Stimulated activated CD8-positive, alpha-beta memory T cell treated with anti-CD3 and anti-CD28 coated beads, Interleukin-4, amount 100 ng/mL, for 48 hours (primary cell): ENCODE measurements around the gene CCNG2.

Experiments
- DNase-seq: peaks from one replicate; pipeline ENCODE4 v3.0.0-alpha.2; 2020

Gene CCNG2

GRCh38 chr4:77147079-77147782, 9.8 kb upstream of the CCNG2 start:
- DNase-seq = no peak

GRCh38 chr4:77148078-77148477, 8.9 kb upstream of the CCNG2 start:
- DNase-seq = no peak

GRCh38 chr4:77149789-77150188, 7.2 kb upstream of the CCNG2 start:
- DNase-seq = no peak

DNA sequence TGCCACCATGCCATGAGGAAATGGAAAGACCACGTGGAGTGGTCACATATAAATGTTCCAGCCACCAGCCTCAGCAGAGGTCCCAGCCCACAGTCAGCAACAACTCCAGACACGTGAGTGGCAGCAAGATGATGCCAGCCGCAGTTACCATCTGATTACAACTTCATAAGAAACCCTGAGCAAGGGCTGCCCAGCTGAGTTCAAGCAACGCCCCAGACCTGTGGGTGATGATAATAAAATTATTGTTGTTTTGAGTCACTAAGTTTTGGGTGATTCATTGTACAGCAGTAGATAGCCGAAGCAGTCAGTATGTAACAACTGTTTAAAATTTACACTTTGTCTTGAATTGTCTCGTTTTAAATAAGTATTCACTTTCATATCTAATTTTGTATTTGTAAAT, 5.8 kb upstream of the CCNG2 start:
- no peak for DNase-seq

- no peak for DNase-seq
These were observed 4.6 kb upstream of the CCNG2 start for GRCh38 chr4:77152421-77152820.

- DNase-seq = no peak
These were observed 4.0 kb upstream of the CCNG2 start for GRCh38 chr4:77153006-77153405.

- no peak for DNase-seq
These were observed 2.9 kb upstream of the CCNG2 start for GRCh38 chr4:77154065-77154464.

DNA sequence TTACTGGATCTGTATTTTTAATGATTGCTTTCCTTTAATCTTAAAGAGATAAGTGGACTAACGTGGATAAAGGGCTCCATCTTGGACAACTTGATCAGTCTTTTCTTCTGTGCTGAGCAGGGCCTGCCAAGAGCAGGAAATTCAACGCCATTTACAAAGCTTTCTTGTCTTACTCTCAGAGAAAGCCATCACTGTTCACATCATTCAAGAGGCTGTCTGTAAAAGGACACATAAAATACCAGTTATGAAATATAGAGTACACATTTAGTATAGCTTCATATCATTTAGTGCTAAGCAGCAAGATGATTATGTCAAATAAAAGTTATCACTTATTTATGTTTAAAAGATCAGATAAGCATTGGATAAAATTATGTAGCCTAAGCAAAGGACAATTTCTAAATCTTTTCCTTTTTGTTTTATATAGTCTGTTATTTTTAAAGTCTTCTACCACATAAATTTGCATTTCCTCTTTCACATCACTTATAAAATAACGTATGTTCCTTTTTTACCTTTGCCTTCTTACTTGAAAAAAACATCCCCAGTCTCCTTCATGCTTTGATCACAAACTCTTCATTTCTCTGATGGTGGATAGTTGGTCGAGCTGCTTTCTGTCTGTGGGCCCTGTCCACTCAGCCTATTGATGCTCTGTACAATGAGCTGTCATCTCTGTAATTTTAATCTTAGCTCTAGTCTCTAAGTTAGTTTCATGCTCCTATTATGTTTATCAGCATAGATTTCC, 2.1 kb upstream of the CCNG2 start:
- no peak for DNase-seq

DNA sequence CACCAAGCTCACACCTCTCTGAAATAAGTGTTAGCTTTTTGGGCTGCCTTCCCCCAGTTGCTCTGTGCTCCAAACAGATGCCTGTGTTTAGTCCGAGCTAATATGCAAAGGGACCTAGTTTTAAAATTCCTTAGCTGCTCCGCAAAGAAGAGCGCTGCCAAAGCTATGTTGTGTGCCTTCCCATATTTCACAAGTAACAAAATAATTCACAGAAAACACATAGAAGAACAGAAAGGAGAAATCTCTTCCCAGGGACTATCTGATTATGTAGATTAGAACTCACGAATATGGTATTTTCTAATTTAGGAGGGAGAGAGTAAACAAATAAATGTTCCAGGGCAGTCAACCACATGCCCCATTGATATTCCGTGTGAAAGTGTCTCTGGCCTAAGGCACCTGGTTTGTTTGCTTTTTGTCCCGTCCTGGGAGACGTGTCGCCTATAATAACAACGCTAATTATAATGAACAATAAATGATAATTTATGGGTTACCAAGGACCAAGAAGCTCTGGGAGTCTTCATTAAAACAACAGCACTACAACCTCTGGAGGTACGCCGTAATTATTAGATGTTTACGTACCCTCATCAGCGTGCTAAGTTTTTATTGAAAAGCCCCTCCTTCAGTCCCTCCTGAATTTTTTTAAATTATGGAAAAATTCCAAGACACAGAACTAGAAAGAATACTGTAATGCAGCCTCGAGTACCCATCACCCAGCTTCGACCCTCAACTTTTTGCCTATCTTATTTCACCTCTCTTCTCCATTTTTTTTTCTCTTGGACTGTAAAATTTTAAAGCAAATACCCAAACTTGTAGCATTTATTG, 1.2 kb upstream of the CCNG2 start:
- no peak for DNase-seq

DNA sequence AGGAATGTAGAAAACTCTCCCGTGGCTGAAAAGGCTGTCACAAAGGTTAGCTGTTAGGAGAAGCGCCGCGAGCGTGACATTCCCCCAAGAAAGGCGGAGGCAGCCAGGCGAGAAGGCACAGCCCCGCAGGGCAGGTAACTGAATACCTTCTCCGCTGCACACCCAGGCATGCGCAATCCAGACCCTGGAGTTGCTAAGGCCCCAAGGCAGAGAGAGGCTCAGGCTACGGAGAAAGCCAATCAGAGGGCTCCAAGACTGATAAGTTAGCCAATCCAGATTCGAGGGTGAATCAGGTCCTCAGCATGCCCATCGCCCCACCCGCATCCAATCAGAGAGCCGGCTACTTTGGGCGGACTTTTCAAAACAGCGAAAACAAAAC, 485 bp upstream of the CCNG2 start:
- DNase-seq = peak; percentile 91

DNA sequence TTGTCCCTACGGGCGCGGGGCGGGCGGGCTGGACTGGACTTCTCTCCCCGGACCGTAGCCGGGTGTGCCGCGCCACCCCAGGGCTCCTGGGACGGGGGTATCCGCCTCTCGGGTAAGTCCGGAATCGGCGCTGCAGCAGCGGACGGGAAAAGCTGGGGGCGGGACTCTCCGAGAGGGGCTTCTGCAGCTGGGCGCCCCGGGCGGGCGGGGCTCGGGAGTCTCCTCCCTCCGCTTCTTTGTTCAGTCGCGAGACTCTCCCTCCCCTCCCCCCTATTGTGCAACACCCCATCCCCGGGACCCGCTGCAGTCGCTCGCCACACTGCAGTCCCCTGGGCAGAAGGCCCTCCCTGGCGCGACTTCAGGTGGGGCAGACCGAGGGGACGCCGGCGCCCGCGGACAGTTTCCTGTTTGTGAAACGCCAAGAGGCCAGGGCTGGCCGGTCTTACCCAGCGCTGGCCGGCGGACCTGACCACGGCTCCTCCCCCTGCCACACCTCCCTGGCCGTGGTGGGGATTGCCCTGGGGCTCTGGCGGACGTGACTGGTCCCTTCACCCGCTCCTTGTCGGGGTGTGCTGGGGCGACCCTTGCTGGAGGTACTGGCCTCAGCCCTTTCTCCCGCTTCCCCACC, 966 bp downstream of the CCNG2 start:
- peak; percentile 84 for DNase-seq

DNA sequence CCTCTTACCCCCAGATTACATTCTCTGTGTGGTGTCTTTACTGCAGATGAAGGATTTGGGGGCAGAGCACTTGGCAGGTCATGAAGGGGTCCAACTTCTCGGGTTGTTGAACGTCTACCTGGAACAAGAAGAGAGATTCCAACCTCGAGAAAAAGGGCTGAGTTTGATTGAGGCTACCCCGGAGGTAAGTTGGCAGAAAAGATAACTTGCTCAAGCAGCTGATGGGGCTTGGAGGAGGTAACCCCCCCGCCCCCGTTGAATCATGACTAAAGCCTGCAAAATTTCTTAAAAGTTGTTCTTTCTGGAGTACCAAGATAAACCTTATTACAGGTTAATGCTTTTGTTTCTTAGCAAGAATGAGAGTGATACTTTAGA, 1.5 kb downstream of the CCNG2 start:
- DNase-seq = no peak

DNA sequence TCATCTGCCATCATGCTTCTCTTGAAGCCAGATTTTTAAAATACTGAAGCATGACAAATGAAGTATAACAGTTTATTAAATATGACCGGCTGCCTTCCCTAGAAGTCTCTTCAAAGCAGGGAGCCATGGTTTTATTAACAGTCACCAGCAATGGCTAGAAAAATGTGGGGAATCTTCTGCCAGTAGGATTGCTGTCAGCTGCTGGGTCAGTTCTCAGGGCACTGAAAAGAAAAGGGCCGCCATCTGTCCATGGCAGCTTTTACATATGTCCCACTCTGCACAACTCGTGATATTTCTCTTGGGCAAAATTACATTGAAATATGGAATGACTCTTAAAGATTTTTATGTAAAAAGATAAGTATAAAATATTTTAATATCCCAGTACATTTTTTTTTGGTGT, 2.8 kb downstream of the CCNG2 start:
- no peak for DNase-seq

DNA sequence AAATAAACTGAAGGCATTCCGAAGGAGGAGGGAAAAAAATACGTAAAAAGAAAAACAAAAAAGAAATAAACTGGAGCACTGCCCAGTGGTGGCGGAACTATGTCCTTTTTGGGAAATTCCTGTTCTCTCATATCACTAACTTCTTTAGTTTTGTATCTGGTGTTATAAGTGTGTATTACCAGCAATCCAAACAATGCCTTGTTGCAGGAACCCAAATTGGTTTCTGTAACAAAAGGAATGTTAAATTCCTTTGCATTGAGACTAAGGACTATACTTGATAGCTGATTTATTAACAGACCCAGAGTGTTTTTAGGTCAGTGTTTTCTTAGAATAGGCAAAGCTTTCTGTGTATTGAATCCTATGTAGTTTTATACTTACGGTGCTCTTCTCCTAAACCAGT, 6.6 kb downstream of the CCNG2 start:
- DNase-seq = no peak

- DNase-seq = no peak
These were observed 10.2 kb downstream of the CCNG2 start for GRCh38 chr4:77167173-77167572.

GRCh38 chr4:77167866-77168265, 10.9 kb downstream of the CCNG2 start:
- DNase-seq = no peak

DNA sequence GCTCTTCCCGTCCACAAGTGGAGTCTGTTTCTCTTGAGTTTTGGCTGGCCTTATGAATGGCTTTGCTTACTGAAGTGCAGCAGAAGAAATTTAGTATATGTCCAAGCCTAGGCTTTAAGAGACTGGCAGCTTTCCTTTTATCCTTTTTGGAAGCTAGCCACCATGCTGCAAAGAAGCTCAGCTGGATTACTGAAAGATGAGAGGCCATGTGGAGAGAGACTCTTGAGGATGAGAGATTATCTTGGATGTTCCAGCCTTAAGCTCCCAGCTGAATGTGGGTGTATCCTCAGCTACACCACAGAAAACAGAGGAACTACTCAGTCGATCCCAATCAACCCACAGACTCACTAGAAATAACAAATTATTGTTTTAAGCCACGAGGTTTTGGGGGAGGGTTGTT, 12.5 kb downstream of the CCNG2 start:
- no peak for DNase-seq

- DNase-seq = no peak
These were observed 13.9 kb downstream of the CCNG2 start for GRCh38 chr4:77170926-77171325.

DNA sequence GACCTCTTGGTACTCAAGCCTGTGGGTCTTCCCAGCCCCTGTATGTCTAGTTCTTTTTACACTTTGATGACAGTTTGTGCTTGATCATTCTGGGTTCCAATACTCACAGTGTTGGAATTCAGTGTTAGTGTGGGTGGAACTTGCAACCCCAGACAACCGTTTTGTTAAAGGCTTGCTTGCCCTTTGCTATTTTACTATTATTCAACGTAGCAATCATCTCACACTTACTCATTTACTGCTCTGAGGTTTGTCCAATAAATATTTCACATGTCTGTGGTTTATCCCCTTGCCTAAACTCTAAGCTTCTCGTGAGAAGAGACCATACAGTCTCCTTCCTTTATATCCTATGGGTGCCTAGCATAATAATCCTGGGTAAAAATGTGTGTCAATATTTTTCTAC, 15.3 kb downstream of the CCNG2 start:
- DNase-seq = no peak

DNA sequence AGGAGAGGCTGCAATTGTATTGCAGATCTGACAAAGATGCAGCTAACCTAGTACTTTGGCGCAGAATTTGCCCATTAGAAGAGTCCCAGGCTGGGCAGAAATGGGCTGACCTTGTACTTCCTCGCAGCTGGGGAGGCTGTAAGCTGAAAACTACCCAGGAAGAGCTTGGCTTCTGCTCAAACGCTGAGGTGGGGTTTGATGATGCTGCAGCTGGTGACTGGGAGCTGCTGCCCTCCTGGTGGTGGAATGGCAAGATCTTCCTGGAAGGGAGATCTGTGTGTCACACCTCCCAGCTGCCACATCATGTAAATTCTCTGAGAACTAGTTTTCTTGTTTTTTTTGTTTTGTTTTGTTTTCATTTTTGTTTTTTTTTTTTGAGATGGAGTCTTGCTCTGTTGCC, 17.4 kb downstream of the CCNG2 start:
- no peak for DNase-seq

DNA sequence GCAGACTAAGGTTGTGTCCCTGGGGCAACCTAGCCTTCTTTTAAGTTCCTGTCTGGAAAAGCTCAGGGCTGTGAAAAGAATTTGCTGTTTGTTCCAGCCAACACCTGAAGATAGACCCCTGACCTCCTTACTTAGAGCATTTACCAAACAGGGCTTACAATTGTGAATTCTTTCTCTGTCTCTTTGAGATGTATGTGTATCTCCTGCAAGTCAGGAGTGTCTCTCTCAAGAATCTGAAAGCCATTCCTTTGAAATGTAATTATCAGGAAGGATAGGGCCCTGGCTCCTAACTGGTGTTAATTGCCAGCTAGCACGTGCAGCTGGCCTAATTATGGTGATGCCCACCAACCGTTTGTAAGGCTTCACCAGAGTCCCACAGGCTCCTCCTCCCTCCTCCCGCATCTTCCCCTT, 18.2 kb downstream of the CCNG2 start:
- no peak for DNase-seq

DNA sequence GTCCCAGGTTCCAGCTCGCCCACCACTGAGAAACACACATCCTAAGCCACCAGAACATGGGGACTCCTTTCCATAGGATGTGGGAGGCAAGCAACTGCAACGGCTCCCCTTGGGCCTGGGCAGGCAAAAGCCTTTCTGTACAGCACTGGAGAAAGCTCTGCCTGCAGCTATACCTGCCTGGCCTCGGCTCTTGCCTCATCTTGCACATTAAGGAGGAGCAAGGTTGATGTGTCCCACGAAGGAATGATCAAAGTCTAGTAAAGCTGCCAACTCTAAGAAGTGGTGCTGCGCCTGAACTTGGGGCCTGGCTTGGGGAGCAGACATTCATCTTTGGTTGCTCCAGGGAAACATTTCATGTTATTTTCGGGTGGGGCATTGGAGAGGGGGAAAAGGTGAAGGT, 19.6 kb downstream of the CCNG2 start:
- DNase-seq = no peak

DNA sequence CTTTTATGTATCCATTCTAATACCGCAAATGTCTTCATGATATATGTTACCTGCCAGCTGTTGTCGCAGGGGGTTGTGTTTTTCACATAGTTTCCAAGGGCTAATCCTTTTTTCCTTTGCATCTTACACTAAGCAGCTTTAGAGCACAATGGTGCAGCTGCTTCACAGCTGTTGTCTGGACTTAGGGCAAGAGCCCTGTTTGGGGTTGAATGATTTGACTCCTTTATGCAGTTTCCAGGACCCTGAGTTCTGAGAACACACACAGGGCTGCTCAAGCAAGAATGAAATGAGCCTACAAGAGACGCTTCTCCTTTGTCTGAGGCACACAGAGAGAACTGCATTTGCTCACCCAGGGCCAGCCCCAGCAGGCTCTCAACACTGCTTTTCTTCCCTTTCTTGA, 20.2 kb downstream of the CCNG2 start:
- no peak for DNase-seq

- DNase-seq = no peak
These were observed 21.6 kb downstream of the CCNG2 start for GRCh38 chr4:77178560-77178959.
